Measurements from ENCODE around the gene TTYH1.

- TF ChIP-seq EZH2 (IDR thresholded peaks at IDR 0.05) (no peak), POLR2AphosphoS5 (IDR thresholded peaks at IDR 0.05; ENCODE audit: borderline replicate concordance, low read depth, low read length) (no peak), FOXP2 (optimal IDR thresholded peaks at IDR 0.05; ENCODE audit: control extremely low read depth, extremely low read length, insufficient read depth) (no peak)
Observed at GRCh38 chr19:54414156-54414555, 1.1 kb upstream of the TTYH1 start.
